Colonic mucosa (tissue), 4 donors: ENCODE data around the gene CLIC5. TPM values are rescaled to one million over a fixed set of nuclear protein-coding genes. Genes with fewer than 3 reads are reported as not detected.

Source experiments
- DNase-seq: peaks from one replicate; pipeline ENCODE4 v3.0.0-alpha.2; 2020
- H3K27ac ChIP-seq: fragments of 200-600 bp; one replicate; pipeline ENCODE4 v1.8.0; 2021
- H3K27me3 ChIP-seq: fragments of 200-600 bp; one replicate; pipeline ENCODE4 v1.8.0; 2021
- H3K36me3 ChIP-seq: fragments of 200-600 bp; one replicate; pipeline ENCODE4 v1.8.0; 2021
- H3K4me1 ChIP-seq: fragments of 200-600 bp; one replicate; pipeline ENCODE4 v1.8.0; 2021; ENCODE audit warnings: mild to moderate bottlenecking
- H3K4me3 ChIP-seq: fragments of 200-600 bp; one replicate; pipeline ENCODE4 v1.8.0; 2021
- H3K9ac ChIP-seq, 2 donors: one replicate each; pipeline ENCODE4 v1.7.0; 2013; ENCODE audit warnings: control low read depth in 2 of 2, low read depth in 2 of 2, low read length in 2 of 2
- H3K9me3 ChIP-seq: fragments of 200-600 bp; one replicate; pipeline ENCODE4 v1.8.0; 2021
- intact Hi-C: fragments of 100-400 bp; cut with DNase I; formaldehyde crosslinking; loops from one replicate; pipeline ENCODE4 v1.14.1; 2022
- total RNA-seq, 2 donors: library from RNA; stranded (reverse); fragmentation: NEBNext Ultra II Directional in 1 of 2; extraction: Animal tissue kit (Norgen Biotek cat#: 25700) in 1 of 2; gene quantifications; one replicate each; pipeline ENCODE4 v1.2.1, GENCODE V29; 2021
- TF ChIP-seq, protein P1 (sequence below): fragments of 200-600 bp; IDR thresholded peaks from one replicate; pipeline ENCODE4 v1.8.0; 2022; ENCODE audit warnings: antibody characterized with exemption, mild to moderate bottlenecking
- donor health status: healthy.
- donor health status: DM: no; HTN: no; CAD: no.
- donor health status: DM: no; HTN: no; CAD: no.

The CLIC5 gene
- total RNA-seq, 2 donors from 2014 or later, result 72.8 to 74.9 TPM

DNA sequence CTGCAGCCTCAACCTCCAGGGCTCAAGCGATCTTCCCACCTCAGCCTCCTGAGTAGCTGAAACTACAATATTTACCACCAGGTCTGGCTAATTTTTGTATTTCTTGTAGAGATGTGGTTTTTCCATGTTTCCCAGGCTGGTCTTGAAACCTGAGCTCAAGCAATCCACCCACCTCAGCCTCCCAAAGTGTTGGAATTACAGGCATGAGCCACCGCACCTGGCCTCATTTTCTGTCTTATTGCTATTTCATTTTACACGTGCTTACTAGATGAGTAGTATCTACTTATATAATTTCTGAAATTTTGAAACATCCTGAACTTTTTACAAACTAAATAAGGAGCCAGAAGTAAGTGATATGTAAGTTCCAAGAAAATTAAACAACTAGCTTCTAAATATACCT, 34.6 kb downstream of the CLIC5 start:
- DNase-seq, result no peak
- H3K9me3 ChIP-seq, result no peaks in the 10 kb centered on the region
- no peaks in the 10 kb centered on the region for H3K27me3 ChIP-seq
- H3K36me3 ChIP-seq, result no peaks in the 10 kb centered on the region
- H3K4me1 ChIP-seq, result no peaks in the 10 kb centered on the region
- intact Hi-C loops, result no loop called here
- no peak overlapping the region for H3K27ac ChIP-seq
- TF ChIP-seq, protein P1, sequence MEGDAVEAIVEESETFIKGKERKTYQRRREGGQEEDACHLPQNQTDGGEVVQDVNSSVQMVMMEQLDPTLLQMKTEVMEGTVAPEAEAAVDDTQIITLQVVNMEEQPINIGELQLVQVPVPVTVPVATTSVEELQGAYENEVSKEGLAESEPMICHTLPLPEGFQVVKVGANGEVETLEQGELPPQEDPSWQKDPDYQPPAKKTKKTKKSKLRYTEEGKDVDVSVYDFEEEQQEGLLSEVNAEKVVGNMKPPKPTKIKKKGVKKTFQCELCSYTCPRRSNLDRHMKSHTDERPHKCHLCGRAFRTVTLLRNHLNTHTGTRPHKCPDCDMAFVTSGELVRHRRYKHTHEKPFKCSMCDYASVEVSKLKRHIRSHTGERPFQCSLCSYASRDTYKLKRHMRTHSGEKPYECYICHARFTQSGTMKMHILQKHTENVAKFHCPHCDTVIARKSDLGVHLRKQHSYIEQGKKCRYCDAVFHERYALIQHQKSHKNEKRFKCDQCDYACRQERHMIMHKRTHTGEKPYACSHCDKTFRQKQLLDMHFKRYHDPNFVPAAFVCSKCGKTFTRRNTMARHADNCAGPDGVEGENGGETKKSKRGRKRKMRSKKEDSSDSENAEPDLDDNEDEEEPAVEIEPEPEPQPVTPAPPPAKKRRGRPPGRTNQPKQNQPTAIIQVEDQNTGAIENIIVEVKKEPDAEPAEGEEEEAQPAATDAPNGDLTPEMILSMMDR, result no peak
- H3K9ac ChIP-seq, result no peak overlapping the region
- no peak overlapping the region for H3K4me3 ChIP-seq

DNA sequence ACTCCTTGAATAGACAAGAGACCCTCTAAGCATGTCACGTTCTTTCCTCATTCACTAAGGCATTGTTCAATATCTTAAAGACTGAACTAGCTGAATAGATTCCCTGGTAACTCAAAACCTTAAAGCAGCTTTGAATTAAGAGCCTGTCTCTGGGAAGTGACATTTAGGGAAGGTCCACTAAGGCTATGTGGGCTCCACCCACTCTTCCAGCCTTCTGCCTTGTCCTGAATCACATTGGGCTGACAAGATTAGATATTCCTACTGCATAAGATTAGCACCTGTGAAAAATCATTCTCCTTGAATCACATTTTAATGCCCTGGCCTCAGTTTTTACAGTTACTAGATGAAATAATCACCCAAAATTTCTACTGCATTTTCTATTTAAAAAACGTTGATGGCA, 36.3 kb downstream of the CLIC5 start:
- H3K27me3 ChIP-seq, result no peaks in the 10 kb centered on the region
- no peak for DNase-seq
- H3K4me3 ChIP-seq, result no peak overlapping the region
- H3K36me3 ChIP-seq, result no peaks in the 10 kb centered on the region
- TF ChIP-seq, protein P1, result no peak
- no peak overlapping the region for H3K27ac ChIP-seq
- H3K4me1 ChIP-seq, result no peaks in the 10 kb centered on the region
- H3K9me3 ChIP-seq, result no peaks in the 10 kb centered on the region
- intact Hi-C loops, result no loop called here
- no peak overlapping the region for H3K9ac ChIP-seq

DNA sequence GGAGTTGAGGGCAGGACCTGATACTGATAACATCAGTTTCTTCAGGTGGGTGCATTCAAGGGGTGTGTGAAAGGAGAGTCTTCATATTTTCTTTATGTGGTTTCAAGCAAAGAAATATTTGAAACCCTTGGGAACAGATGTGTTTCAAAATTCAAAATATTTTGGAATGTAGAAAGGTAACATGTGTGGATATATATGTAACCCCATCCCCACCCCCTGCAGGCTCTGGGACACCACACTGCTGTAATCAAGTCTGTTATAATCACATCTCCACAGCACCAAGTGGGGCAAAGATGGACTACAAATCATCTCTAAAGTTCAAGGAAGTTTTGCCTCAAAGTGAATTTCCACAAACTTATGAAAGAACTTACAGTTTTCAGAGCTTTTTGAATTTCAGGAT, 41.1 kb downstream of the CLIC5 start:
- no peaks in the 10 kb centered on the region for H3K9me3 ChIP-seq
- H3K27me3 ChIP-seq, result no peaks in the 10 kb centered on the region
- TF ChIP-seq, protein P1, result no peak
- intact Hi-C loops, result no loop called here
- H3K4me3 ChIP-seq, result no peak overlapping the region
- no peak overlapping the region for H3K27ac ChIP-seq
- no peak overlapping the region for H3K9ac ChIP-seq
- no peak for DNase-seq
- no peaks in the 10 kb centered on the region for H3K36me3 ChIP-seq
- no peaks in the 10 kb centered on the region for H3K4me1 ChIP-seq

DNA sequence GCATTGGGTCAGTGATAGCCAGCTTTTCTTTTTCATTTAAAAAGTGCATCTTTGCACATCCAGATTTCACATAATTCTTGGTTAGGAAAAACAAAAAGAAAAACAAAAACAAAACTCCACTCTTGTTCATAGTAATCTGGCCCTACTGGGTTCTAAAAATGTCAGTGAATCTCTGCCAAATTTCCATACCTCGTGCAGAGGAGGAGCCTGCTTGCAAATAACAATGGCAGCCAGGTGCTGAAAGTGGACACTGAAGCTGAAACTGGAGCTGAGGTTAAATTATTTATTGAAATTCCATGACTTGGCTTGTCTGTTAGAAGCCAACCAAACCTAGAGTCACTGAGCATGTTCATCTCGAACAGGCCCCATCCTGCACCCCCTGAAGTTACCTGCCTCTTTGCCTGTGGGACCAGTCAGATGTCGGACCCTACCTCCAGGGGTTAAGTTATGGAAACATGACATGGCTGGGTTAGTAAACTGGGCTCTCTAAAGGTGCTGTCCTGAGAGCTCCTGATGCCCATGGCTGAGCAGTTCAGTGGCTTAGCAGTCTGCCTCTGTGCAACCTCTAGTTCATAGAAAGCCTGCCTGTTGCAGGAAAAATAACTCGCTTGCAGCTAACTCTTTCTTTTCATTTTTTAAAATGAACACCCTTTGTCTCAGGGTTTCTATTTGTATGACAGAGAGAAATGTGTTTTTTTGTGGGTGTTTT, 42.7 kb downstream of the CLIC5 start:
- H3K9ac ChIP-seq, result no peak overlapping the region
- no peaks in the 10 kb centered on the region for H3K9me3 ChIP-seq
- no peaks in the 10 kb centered on the region for H3K4me1 ChIP-seq
- H3K27me3 ChIP-seq, result no peaks in the 10 kb centered on the region
- intact Hi-C loops, result no loop called here
- no peak overlapping the region for H3K4me3 ChIP-seq
- no peak for DNase-seq
- H3K27ac ChIP-seq, result no peak overlapping the region
- no peaks in the 10 kb centered on the region for H3K36me3 ChIP-seq
- TF ChIP-seq, protein P1, result no peak

DNA sequence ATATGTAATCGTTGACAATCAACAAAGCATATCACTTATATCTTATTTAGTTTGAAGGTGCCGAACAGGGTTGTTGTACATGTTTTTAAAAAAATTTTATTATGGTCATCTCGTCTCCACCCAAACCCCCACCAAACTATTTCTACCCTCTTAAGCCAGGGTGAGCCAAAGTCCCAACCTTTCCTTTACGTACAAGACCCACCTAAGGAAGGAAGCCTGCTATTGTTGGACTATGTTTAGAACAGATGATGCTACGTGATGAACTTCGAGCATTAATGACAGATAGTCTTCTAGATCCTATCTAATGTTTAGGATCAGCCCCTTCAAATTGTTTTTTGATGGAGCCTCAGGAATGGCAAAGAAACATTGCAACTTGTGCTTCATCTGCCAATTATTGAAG, 44.4 kb downstream of the CLIC5 start:
- TF ChIP-seq, protein P1, result no peak
- Histone ChIP-seq H3K27ac (peak overlapping the region; percentile 86), H3K4me3 (no peak overlapping the region)

More for the DNA sequence above, 44.4 kb downstream of the CLIC5 start:
- intact Hi-C loops, result no loop called here
- Histone ChIP-seq H3K9ac (no peak overlapping the region), H3K36me3 (no peaks in the 10 kb centered on the region), H3K4me1 (no peaks in the 10 kb centered on the region), H3K9me3 (no peaks in the 10 kb centered on the region), H3K27me3 (no peaks in the 10 kb centered on the region)
- DNase-seq, result no peak
